Gastroesophageal sphincter (tissue), 4 donors: ENCODE data around the gene PREX1. TPM values are rescaled to one million over a fixed set of nuclear protein-coding genes. Genes with fewer than 3 reads are reported as not detected.
A peak's percentile ranks its signal among the peaks of the same experiment; 100 is the strongest.

ENCODE experiments used
- ATAC-seq: fragments of 150-250 bp; one replicate; pipeline ENCODE4 v1.9.1; 2016; ENCODE audit warnings: mild to moderate bottlenecking, moderate library complexity
- H3K27ac ChIP-seq, 4 donors: fragments of 200-600 bp; sonication (generic) in 3 of 4; 1 replicate in 3 of 4; 2 replicates in 1 of 4; pipeline ENCODE4 v1.5.1; 2016 to 2019
- H3K27me3 ChIP-seq: fragments of 200-600 bp; sonication (generic); one replicate; pipeline ENCODE4 v1.5.1; 2019
- H3K36me3 ChIP-seq, 2 donors: fragments of 200-600 bp; sonication (generic); one replicate each; pipeline ENCODE4 v1.5.1; 2019; ENCODE audit warnings: control low read depth in 1 of 2
- H3K4me1 ChIP-seq, 3 donors: fragments of 200-600 bp; sonication (generic); 1 replicate in 2 of 3; 2 replicates in 1 of 3; pipeline ENCODE4 v1.5.1; 2016 to 2019; ENCODE audit warnings: control low read depth in 2 of 3
- H3K4me3 ChIP-seq, 2 donors: fragments of 200-600 bp; sonication (generic); one replicate each; pipeline ENCODE4 v1.5.1; 2019; ENCODE audit warnings: mild to moderate bottlenecking in 1 of 2, moderate library complexity in 1 of 2
- H3K9me3 ChIP-seq, 3 donors: fragments of 200-600 bp; sonication (generic); one replicate each; pipeline ENCODE4 v1.5.1; 2017 to 2019; ENCODE audit warnings: control low read depth in 2 of 3
- EP300 ChIP-seq: sonication (generic); formaldehyde crosslinking; IDR thresholded peaks from one replicate; pipeline ENCODE4 v1.6.1; 2017; ENCODE audit warnings: antibody characterized with exemption, mild to moderate bottlenecking
- POLR2A ChIP-seq, 2 donors: fragments of 450-650 bp; IDR thresholded peaks; one replicate each; pipeline ENCODE4 v1.6.1; 2017; ENCODE audit warnings: antibody characterized with exemption in 2 of 2, mild to moderate bottlenecking in 2 of 2, moderate library complexity in 1 of 2
- POLR2AphosphoS5 ChIP-seq: sonication (generic); formaldehyde crosslinking; IDR thresholded peaks from one replicate; pipeline ENCODE4 v1.6.1; 2017; ENCODE audit warnings: antibody characterized with exemption
- WGBS, 2 donors: methylation state at CpG; one replicate each; pipeline ENCODE4 v1.1.5; 2018; ENCODE audit warnings: low coverage in 1 of 2; 5-methylcytosine and 5-hydroxymethylcytosine counted together
- total RNA-seq, 4 donors: library from RNA; depleted of rRNA; stranded (reverse); fragments of >200 nt; gene quantifications; one replicate each; pipeline ENCODE4 v1.1.0, GENCODE V29; 2016
- TF ChIP-seq, protein P1 (sequence below), 4 experiments: fragments of 200-600 bp in 2 of 4; fragments of 450-650 bp in 2 of 4; sonication (generic) in 1 of 4; IDR thresholded peaks; one replicate each; pipeline ENCODE4 v1.5.1; 2017 to 2019; ENCODE audit warnings: antibody characterized with exemption in 4 of 4, mild to moderate bottlenecking in 2 of 4, moderate library complexity in 2 of 4

Gene PREX1
- total RNA-seq, 4 donors from 2014 or later: 16.3 to 35.7 (median 20.0) TPM

DNA sequence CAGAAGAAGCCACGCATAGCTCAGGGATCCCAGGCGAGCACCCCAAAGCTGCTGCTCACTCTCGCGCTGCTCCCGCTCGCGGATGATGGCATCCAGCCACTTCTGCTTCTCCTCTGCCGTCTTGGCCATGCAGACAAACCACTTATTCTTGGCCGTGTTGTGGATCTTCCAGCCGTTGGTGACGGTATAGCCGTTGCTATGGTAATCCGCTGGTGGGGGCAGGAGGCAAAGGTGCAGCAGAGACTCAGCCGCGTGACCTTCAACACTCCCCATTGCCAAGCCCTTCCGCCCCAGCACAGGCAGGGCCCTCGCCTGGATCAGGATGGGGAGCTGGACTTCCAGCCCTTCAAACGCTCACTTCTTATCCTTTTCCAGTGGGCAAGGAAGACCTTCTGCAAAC, 136.9 kb downstream of the PREX1 start:
- no peak for ATAC-seq
- Histone ChIP-seq H3K4me1 (peaks cover 0 to 33% (median 12%) of the 10 kb centered on the region in 3 donors), H3K9me3 (no peaks in the 10 kb centered on the region), H3K4me3 (no peak overlapping the region), H3K27me3 (no peaks in the 10 kb centered on the region), H3K36me3 (peaks cover 0 to 19% of the 10 kb centered on the region in 2 donors), H3K27ac (peak overlapping the region in 1 of 4 donors; percentile 25)
- TF ChIP-seq POLR2A (IDR thresholded peaks at IDR 0.05) (no peak), EP300 (no peak), POLR2AphosphoS5 (no peak)
- TF ChIP-seq, protein P1, sequence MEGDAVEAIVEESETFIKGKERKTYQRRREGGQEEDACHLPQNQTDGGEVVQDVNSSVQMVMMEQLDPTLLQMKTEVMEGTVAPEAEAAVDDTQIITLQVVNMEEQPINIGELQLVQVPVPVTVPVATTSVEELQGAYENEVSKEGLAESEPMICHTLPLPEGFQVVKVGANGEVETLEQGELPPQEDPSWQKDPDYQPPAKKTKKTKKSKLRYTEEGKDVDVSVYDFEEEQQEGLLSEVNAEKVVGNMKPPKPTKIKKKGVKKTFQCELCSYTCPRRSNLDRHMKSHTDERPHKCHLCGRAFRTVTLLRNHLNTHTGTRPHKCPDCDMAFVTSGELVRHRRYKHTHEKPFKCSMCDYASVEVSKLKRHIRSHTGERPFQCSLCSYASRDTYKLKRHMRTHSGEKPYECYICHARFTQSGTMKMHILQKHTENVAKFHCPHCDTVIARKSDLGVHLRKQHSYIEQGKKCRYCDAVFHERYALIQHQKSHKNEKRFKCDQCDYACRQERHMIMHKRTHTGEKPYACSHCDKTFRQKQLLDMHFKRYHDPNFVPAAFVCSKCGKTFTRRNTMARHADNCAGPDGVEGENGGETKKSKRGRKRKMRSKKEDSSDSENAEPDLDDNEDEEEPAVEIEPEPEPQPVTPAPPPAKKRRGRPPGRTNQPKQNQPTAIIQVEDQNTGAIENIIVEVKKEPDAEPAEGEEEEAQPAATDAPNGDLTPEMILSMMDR (IDR thresholded peaks at IDR 0.05): no peak
- 50% methylated on average over 2 of the region's 18 CpGs; no CpG with 5 or more reads in 1 of the 2 donors for WGBS, 2 donors

- Histone ChIP-seq H3K4me1 (peaks cover 0 to 41% (median 21%) of the 10 kb centered on the region in 3 donors), H3K4me3 (no peak overlapping the region), H3K36me3 (peaks cover 0 to 19% of the 10 kb centered on the region in 2 donors), H3K27ac (no peak overlapping the region), H3K27me3 (no peaks in the 10 kb centered on the region), H3K9me3 (no peaks in the 10 kb centered on the region)
- TF ChIP-seq, protein P1 (IDR thresholded peaks at IDR 0.05): no peak
- no peak for TF ChIP-seq POLR2A (IDR thresholded peaks at IDR 0.05)
- no peak for TF ChIP-seq POLR2AphosphoS5
- TF ChIP-seq EP300: no peak
- ATAC-seq: no peak
- 93 to 100% methylated on average over 3 to 8 of the region's 9 CpGs for WGBS, 2 donors
These were observed 137.8 kb downstream of the PREX1 start for GRCh38 chr20:48689874-48690571.

DNA sequence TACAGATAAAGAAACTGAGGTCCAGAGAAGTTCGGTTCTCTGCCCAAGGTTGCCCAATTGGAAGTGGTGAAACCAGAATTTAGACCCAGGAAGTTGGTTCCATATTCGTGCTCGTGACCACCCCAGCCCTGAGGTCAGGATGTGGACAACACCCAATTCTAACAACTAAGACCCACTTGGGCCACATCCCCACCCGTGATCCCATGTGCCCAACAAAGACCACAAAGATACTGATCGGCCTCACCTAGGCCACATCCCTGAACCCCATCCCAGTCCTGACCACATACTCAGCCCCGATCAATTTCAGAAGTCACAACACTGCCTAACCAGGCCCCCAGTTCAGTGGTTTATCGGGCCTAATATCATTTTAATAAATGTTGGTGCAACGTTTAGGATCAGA, 138.4 kb downstream of the PREX1 start:
- Histone ChIP-seq H3K4me3 (no peak overlapping the region), H3K27me3 (no peaks in the 10 kb centered on the region), H3K36me3 (peaks cover 0 to 15% of the 10 kb centered on the region in 2 donors), H3K9me3 (no peaks in the 10 kb centered on the region), H3K4me1 (peaks cover 0 to 48% (median 25%) of the 10 kb centered on the region in 3 donors), H3K27ac (no peak overlapping the region)
- WGBS, 2 donors: 0 to 86% methylated on average over 1 to 7 of the region's 8 CpGs
- no peak for ATAC-seq
- TF ChIP-seq, protein P1 (IDR thresholded peaks at IDR 0.05): no peak
- no peak for TF ChIP-seq EP300

DNA sequence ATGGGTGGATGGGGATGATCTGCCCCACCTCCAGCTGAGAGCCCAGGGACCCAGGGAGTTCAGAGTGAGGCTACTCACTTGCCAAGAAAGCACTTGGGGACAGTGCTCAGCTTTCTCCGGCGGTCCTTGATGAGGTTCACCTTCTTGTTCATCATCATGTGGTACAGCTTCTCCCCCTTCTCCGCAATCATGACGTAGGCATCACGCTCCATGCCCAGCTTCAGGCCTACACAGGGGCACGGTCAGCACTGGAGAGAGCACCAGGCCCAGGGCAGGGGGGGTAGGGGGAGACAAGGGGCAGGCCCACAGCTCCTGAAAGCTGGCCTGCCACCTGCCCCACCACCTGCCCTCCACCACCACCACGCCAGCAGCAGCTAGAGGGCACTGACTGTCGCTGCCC, 139.2 kb downstream of the PREX1 start:
- no peak for TF ChIP-seq POLR2A (IDR thresholded peaks at IDR 0.05)
- TF ChIP-seq POLR2AphosphoS5: no peak
- Histone ChIP-seq H3K27ac (no peak overlapping the region), H3K36me3 (peaks cover 0 to 12% of the 10 kb centered on the region in 2 donors), H3K4me1 (peaks cover 0 to 56% (median 33%) of the 10 kb centered on the region in 3 donors), H3K9me3 (no peaks in the 10 kb centered on the region), H3K4me3 (no peak overlapping the region), H3K27me3 (no peaks in the 10 kb centered on the region)
- no peak for ATAC-seq
- WGBS, 2 donors: 97% methylated on average over 7 of the region's 8 CpGs; no CpG with 5 or more reads in 1 of the 2 donors

GRCh38 chr20:48687117-48687800, 140.5 kb downstream of the PREX1 start:
- H3K9me3 ChIP-seq: no peaks in the 10 kb centered on the region
- no peaks in the 10 kb centered on the region for H3K27me3 ChIP-seq
- H3K4me1 ChIP-seq: peaks cover 0 to 69% (median 47%) of the 10 kb centered on the region in 3 donors
- no peak for TF ChIP-seq POLR2A (IDR thresholded peaks at IDR 0.05)
- TF ChIP-seq, protein P1 (IDR thresholded peaks at IDR 0.05): no peak
- no peak for TF ChIP-seq EP300
- TF ChIP-seq POLR2AphosphoS5: no peak
- WGBS, 2 donors: 94 to 100% methylated on average over 1 to 9 of the region's 10 CpGs
- peak overlapping the region in 2 of 4 donors; percentile 52 to 71 for H3K27ac ChIP-seq
- H3K4me3 ChIP-seq: no peak overlapping the region
- no peak for ATAC-seq
- H3K36me3 ChIP-seq: peaks cover 0 to 12% of the 10 kb centered on the region in 2 donors
